OCI-LY3 (cell line): ENCODE data around the gene MTMR10.

Experiments
- H2AFZ ChIP-seq: fragments of 200-600, 300-600 bp; shearing (Covaris generic); 2 replicates; pipeline ENCODE4 v1.6.0; 2014; ENCODE audit warnings: antibody characterized with exemption, low read depth, low read length
- H3K27ac ChIP-seq: fragments of 200-600, 300-600 bp; sonication (generic); 2 replicates; pipeline ENCODE4 v1.5.1; 2014; ENCODE audit warnings: mild to moderate bottlenecking, low read length, moderate library complexity, mixed read lengths
- H3K27me3 ChIP-seq: fragments of 200-600, 300-600 bp; sonication (generic); 2 replicates; pipeline ENCODE4 v1.6.1; 2014; ENCODE audit warnings: low read depth, low read length, mixed read lengths
- H3K36me3 ChIP-seq: fragments of 200-600, 300-600 bp; sonication (generic); replicated peaks from 2 replicates; pipeline ENCODE3; 2014; ENCODE audit warnings: low read depth, low read length, mixed read lengths
- H3K4me1 ChIP-seq: fragments of 300-600, 200-600 bp; sonication (generic); 2 replicates; pipeline ENCODE4 v1.6.1; 2014; ENCODE audit warnings: low read length, mixed read lengths
- H3K4me2 ChIP-seq: fragments of 200-600, 300-600 bp; sonication (generic); 2 replicates; pipeline ENCODE4 v1.6.1; 2014; ENCODE audit warnings: low read length, mixed read lengths
- H3K4me3 ChIP-seq: fragments of 300-600, 200-600 bp; sonication (generic); 2 replicates; pipeline ENCODE4 v1.5.1; 2014; ENCODE audit warnings: antibody characterized with exemption, mild to moderate bottlenecking, low read length, moderate library complexity
- H3K79me2 ChIP-seq: fragments of 300-600, 200-600 bp; shearing (Covaris generic); 2 replicates; pipeline ENCODE4 v1.6.1; 2014; ENCODE audit warnings: mild to moderate bottlenecking, low read length, mixed read lengths
- H3K9ac ChIP-seq: fragments of 300-600, 200-600 bp; shearing (Covaris generic); 2 replicates; pipeline ENCODE4 v1.6.0; 2014; ENCODE audit warnings: mild to moderate bottlenecking, low read length, moderate library complexity
- H3K9me3 ChIP-seq: fragments of 200-600, 300-600 bp; shearing (Covaris generic); 2 replicates; pipeline ENCODE4 v1.6.1; 2014; ENCODE audit warnings: low read length, mixed read lengths; ENCODE audit not compliant: insufficient read depth
- H4K20me1 ChIP-seq: fragments of 200-600, 300-600 bp; sonication (generic); 2 replicates; pipeline ENCODE4 v1.6.1; 2016; ENCODE audit warnings: low read length, mixed read lengths; ENCODE audit not compliant: insufficient read depth
- EZH2phosphoT487 ChIP-seq: fragments of 200-600 bp; shearing (Covaris generic); IDR thresholded peaks from 2 replicates; pipeline ENCODE4 v1.6.1; 2018; ENCODE audit warnings: antibody characterized with exemption, mixed run types, low read depth
- TF ChIP-seq, protein P1 (sequence below): fragments of 200-600, 300-600 bp; sonication (generic); IDR thresholded peaks from 2 replicates; pipeline ENCODE4 v1.5.1; 2014; ENCODE audit warnings: antibody characterized with exemption, low read length, low read depth

Gene MTMR10

DNA sequence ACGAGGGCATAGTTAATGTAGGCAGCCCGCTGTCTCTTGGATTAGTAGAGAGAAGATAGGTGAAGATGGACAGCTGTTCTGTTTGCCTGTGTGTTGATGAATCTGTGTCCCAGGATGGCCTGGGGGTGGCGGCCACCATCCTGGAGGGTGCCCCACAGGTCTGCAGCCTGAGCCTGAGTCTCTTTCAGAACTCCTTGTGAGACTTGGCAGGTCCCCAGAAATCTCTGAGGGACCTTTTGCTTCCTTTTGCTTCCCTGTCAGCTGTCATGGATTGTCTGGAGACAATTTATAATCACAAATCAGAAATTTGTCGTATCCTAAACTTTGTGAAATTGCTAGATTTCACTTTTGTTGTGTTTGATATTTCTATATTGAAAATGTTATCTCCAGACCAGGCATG, 70.3 kb downstream of the MTMR10 start:
- Histone ChIP-seq H3K36me3 (peaks cover 30% of the 10 kb centered on the region), H3K9ac (no peak overlapping the region), H3K27ac (no peak overlapping the region)

DNA sequence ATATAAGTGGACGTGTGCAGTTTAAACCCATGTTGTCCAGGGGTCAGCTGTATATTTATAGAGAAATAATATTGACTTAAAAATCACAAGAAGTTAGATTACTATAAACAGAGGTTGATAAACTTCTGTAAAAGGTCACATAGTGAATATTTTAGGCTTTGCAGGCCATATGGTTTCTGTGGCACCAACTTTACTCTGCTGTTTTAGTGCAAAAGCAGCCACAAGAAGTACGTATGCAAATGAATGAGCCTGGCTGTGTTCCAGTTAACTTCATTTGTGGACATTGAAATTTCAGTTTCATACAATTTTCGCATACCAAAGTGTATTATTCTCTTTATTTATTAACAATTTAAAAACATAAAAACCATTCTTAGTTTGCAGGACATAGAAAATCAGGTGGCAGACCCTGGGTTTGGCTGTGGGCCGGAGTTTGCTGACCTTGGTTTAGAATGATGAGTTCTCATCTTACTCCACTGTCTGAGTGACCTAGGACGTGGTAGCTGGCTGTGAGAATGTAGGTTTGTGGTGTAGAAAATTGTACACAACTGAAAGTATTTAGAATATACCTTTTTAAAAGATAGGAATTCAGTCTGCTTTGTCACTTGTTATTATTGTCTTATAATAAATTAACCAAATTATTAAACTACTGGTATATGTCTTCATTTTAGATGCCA, 71.4 kb downstream of the MTMR10 start:
- H4K20me1 ChIP-seq: no peaks in the 10 kb centered on the region
- no peak overlapping the region for H2AFZ ChIP-seq
- H3K27me3 ChIP-seq: no peaks in the 10 kb centered on the region
- no peak for TF ChIP-seq EZH2phosphoT487
- TF ChIP-seq, protein P1, sequence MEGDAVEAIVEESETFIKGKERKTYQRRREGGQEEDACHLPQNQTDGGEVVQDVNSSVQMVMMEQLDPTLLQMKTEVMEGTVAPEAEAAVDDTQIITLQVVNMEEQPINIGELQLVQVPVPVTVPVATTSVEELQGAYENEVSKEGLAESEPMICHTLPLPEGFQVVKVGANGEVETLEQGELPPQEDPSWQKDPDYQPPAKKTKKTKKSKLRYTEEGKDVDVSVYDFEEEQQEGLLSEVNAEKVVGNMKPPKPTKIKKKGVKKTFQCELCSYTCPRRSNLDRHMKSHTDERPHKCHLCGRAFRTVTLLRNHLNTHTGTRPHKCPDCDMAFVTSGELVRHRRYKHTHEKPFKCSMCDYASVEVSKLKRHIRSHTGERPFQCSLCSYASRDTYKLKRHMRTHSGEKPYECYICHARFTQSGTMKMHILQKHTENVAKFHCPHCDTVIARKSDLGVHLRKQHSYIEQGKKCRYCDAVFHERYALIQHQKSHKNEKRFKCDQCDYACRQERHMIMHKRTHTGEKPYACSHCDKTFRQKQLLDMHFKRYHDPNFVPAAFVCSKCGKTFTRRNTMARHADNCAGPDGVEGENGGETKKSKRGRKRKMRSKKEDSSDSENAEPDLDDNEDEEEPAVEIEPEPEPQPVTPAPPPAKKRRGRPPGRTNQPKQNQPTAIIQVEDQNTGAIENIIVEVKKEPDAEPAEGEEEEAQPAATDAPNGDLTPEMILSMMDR: no peak
- H3K9me3 ChIP-seq: no peaks in the 10 kb centered on the region
- peaks cover 9% of the 10 kb centered on the region for H3K4me1 ChIP-seq
- no peaks in the 10 kb centered on the region for H3K79me2 ChIP-seq
- no peak overlapping the region for H3K4me2 ChIP-seq
- H3K4me3 ChIP-seq: no peak overlapping the region
- no peak overlapping the region for H3K27ac ChIP-seq
- H3K9ac ChIP-seq: no peak overlapping the region
- H3K36me3 ChIP-seq: peaks cover 28% of the 10 kb centered on the region

More for the DNA sequence above, 70.3 kb downstream of the MTMR10 start:
- no peak overlapping the region for H3K4me3 ChIP-seq
- no peaks in the 10 kb centered on the region for H3K79me2 ChIP-seq
- TF ChIP-seq EZH2phosphoT487: no peak
- TF ChIP-seq, protein P1: no peak
- H3K4me1 ChIP-seq: peaks cover 9% of the 10 kb centered on the region
- H4K20me1 ChIP-seq: no peaks in the 10 kb centered on the region
- H2AFZ ChIP-seq: no peak overlapping the region
- no peak overlapping the region for H3K4me2 ChIP-seq
- no peaks in the 10 kb centered on the region for H3K27me3 ChIP-seq
- H3K9me3 ChIP-seq: no peaks in the 10 kb centered on the region

DNA sequence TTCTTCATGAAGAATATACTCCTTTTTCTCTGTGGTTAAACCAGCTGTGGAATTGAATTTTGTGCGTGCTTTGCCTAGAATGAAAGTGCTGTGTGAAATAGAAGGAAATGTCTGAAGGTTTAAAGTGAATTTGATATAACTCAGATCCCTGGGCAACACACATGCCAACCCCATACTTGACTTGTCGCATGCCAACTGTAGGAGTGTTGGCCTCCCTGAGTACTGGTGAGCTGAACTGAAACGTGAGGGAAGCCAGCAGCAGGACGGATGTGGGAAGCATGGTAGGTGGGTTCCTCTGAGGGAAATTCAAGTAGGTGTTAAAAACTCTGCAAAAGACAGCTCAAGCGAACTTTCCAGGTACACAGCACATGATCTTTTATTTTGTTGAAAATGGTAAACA, 73.1 kb downstream of the MTMR10 start:
- peaks cover 16% of the 10 kb centered on the region for H3K36me3 ChIP-seq

DNA sequence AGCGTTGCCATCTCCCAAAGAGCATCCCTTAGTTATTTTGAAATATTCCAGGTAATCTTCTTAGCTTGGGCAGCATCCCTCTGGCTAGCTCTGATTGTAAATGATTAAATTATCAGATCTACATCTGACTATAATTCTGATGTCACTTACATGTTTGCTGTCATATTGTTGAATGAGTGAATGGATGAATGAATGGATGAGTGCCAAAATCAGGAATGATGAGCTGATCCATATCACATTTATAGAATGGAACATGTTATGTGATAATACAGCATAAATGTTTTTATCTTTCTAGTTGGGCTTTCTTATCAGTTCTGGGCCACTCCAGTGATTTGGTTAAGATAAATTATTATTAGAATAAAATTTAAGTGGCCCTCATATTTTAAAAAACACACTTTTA, 73.8 kb downstream of the MTMR10 start:
- H3K79me2 ChIP-seq: no peaks in the 10 kb centered on the region
- no peak for TF ChIP-seq EZH2phosphoT487
- TF ChIP-seq, protein P1: no peak
- peaks cover 16% of the 10 kb centered on the region for H3K36me3 ChIP-seq
- H3K4me3 ChIP-seq: no peak overlapping the region
- H3K27me3 ChIP-seq: no peaks in the 10 kb centered on the region
- no peaks in the 10 kb centered on the region for H3K9me3 ChIP-seq
- H3K4me2 ChIP-seq: no peak overlapping the region
- no peak overlapping the region for H3K9ac ChIP-seq
- no peaks in the 10 kb centered on the region for H4K20me1 ChIP-seq
- no peak overlapping the region for H2AFZ ChIP-seq
- no peak overlapping the region for H3K27ac ChIP-seq
- H3K4me1 ChIP-seq: peaks cover 9% of the 10 kb centered on the region

More for the DNA sequence above, 73.1 kb downstream of the MTMR10 start:
- Histone ChIP-seq H3K4me1 (peaks cover 9% of the 10 kb centered on the region), H3K4me3 (no peak overlapping the region), H2AFZ (no peak overlapping the region), H3K9me3 (no peaks in the 10 kb centered on the region), H3K9ac (no peak overlapping the region), H3K27ac (no peak overlapping the region), H4K20me1 (no peaks in the 10 kb centered on the region), H3K4me2 (no peak overlapping the region), H3K27me3 (no peaks in the 10 kb centered on the region), H3K79me2 (no peaks in the 10 kb centered on the region)
- TF ChIP-seq, protein P1: no peak
- no peak for TF ChIP-seq EZH2phosphoT487
